Dendritic cell treated with granulocyte-macrophage colony-stimulating factor and Interleukin-4, amounts not matched to agents 40 ng/mL and 50 ng/mL, for 4 days (primary cell): ENCODE measurements around the gene DDX43.
"Not testable (repeated sequence)": the region's sequence is repeated elsewhere in the genome, so short reads cannot be mapped to it uniquely, and the experiment has no call there.

ENCODE experiments used
- H3K27ac Mint-ChIP-seq: one replicate; pipeline ENCODE4 v1.8.0; 2022; ENCODE audit warnings: mild to moderate bottlenecking, mixed read lengths
- H3K27me3 Mint-ChIP-seq: one replicate; pipeline ENCODE4 v1.8.0; 2022; ENCODE audit warnings: mild to moderate bottlenecking, mixed read lengths
- H3K36me3 Mint-ChIP-seq: one replicate; pipeline ENCODE4 v1.8.0; 2022; ENCODE audit warnings: low read depth, mixed read lengths
- H3K4me1 Mint-ChIP-seq: one replicate; pipeline ENCODE4 v1.8.0; 2022; ENCODE audit warnings: low read depth, mixed read lengths
- H3K4me3 Mint-ChIP-seq: one replicate; pipeline ENCODE4 v1.8.0; 2022; ENCODE audit warnings: mild to moderate bottlenecking, moderate library complexity, mixed read lengths
- H3K9me3 Mint-ChIP-seq: one replicate; pipeline ENCODE4 v1.8.0; 2022; ENCODE audit warnings: mixed read lengths
- intact Hi-C: fragments of 100-400 bp; cut with micrococcal nuclease; formaldehyde crosslinking; loops from one replicate; pipeline ENCODE4 v1.15.0; 2022

DDX43 gene

DNA sequence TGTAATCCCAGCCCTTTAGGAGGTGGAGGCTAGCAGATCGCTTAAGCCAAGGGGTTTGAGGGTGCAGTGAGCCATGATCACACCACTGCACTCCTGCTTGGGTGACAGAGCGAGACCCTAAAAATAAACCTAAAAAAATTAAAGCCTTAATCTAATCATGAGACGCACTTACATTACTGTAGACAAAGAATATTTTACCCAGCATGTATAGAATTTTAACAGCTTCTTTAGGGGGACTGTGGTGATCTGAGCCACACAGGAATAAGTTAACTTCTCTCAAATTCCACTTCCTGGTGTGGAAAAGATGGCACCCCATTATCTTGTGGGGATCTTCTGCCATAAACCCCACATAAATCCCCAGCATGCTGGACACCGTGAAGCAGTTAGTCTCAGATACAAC is 22.6 kb upstream of the DDX43 start:
- intact Hi-C loops = no loop called here
- H3K4me1 Mint-ChIP-seq = no peaks in the 10 kb centered on the region
- no peak overlapping the region for H3K27ac Mint-ChIP-seq
- H3K4me3 Mint-ChIP-seq = no peak overlapping the region
- H3K27me3 Mint-ChIP-seq = no peaks in the 10 kb centered on the region
- no peaks in the 10 kb centered on the region for H3K36me3 Mint-ChIP-seq
- no peaks in the 10 kb centered on the region for H3K9me3 Mint-ChIP-seq

- no peaks in the 10 kb centered on the region for H3K27me3 Mint-ChIP-seq
- H3K4me1 Mint-ChIP-seq = no peaks in the 10 kb centered on the region
- no peaks in the 10 kb centered on the region for H3K36me3 Mint-ChIP-seq
- no peaks in the 10 kb centered on the region for H3K9me3 Mint-ChIP-seq
- H3K27ac Mint-ChIP-seq = no peak overlapping the region
- H3K4me3 Mint-ChIP-seq = no peak overlapping the region
- intact Hi-C loops = no loop called here
These were observed 22.1 kb upstream of the DDX43 start for GRCh38 chr6:73372516-73372915.

- intact Hi-C loops = no loop called here
- no peaks in the 10 kb centered on the region for H3K27me3 Mint-ChIP-seq
- H3K36me3 Mint-ChIP-seq = no peaks in the 10 kb centered on the region
- H3K4me3 Mint-ChIP-seq = no peak overlapping the region
- no peaks in the 10 kb centered on the region for H3K9me3 Mint-ChIP-seq
- H3K4me1 Mint-ChIP-seq = no peaks in the 10 kb centered on the region
- no peak overlapping the region for H3K27ac Mint-ChIP-seq
These were observed 19.4 kb upstream of the DDX43 start for GRCh38 chr6:73375216-73375615.

GRCh38 chr6:73377225-73377624 is 17.4 kb upstream of the DDX43 start:
- intact Hi-C loops = no loop called here
- no peaks in the 10 kb centered on the region for H3K9me3 Mint-ChIP-seq

DNA sequence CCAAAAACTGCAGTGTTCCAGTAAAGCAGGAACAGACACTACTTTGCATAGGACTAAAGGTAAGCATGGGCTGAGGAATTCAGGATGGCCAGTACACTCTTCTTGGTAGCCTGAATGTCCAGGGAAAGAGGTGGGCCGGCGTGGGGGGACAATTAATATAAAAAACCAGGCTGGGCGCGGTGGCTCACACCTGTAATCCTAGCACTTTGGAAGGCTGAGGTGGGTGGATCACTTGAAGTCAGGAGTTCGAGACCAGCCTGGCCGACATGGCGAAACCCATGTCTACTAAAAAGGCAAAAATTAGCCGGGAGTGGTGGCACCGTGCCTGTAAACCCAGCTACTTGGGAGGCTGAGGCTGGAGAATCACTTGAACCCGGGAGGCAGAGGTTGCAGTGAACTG is 13.1 kb upstream of the DDX43 start:
- H3K4me3 Mint-ChIP-seq, H3K27ac Mint-ChIP-seq, H3K27me3 Mint-ChIP-seq, H3K36me3 Mint-ChIP-seq, intact Hi-C loops, H3K4me1 Mint-ChIP-seq, H3K9me3 Mint-ChIP-seq: not testable (repeated sequence)

More at GRCh38 chr6:73377225-73377624, 17.4 kb upstream of the DDX43 start:
- Mint-ChIP-seq H3K4me1 (no peaks in the 10 kb centered on the region), H3K27me3 (no peaks in the 10 kb centered on the region), H3K27ac (no peak overlapping the region), H3K4me3 (no peak overlapping the region), H3K36me3 (no peaks in the 10 kb centered on the region)

DNA sequence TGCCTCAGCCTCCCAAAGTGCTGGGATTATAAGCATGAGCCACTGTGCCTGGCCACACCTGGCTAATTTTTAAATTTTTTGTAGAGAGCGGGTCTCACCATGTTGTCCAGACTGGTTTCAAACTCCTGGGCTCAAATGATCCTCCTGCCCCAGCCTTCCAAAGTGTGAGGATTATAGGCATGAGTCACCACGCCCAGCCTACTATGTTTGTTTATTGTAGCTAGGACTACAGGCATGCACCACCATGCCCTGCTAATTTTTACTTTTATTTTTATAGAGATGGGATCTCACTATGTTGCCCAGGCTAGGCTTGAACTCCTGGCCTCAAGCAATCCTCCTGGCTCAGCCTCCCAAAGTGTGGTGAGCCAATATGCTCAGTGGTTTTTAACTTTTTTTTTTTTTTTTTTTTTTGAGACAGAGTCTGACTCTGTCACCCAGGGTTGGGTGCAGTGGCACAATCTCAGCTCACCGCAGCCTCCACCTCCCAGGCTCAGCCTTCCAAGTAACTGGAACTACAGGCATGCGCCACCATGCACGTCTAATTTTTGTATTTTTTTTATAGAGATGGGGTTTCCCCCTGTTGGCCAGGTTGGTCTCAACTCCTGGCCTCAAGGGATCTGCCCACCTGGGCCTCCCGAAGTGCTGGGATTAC is 12.0 kb upstream of the DDX43 start:
- intact Hi-C loops = no loop called here
- no peaks in the 10 kb centered on the region for H3K36me3 Mint-ChIP-seq
- H3K4me3 Mint-ChIP-seq = no peak overlapping the region
- no peak overlapping the region for H3K27ac Mint-ChIP-seq
- H3K9me3 Mint-ChIP-seq = no peaks in the 10 kb centered on the region
- no peaks in the 10 kb centered on the region for H3K27me3 Mint-ChIP-seq
- no peaks in the 10 kb centered on the region for H3K4me1 Mint-ChIP-seq

DNA sequence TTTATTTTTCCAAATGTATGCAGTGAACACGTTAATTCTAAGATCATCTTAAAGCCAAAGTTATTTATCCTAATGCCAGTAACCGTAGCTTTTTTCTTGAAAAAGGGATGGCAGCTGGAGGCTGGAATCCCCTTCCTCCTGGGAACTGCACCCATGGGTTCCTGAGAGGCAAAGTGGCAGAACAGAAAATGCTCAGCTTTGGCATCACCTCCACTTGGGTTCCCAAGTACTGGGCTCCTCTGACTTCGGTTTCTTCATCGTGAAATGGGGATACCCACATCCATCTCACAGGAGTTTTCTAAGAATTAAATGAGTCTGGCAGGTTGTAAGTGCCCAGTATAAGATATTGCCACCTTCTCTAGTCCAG is 6.2 kb upstream of the DDX43 start:
- Mint-ChIP-seq H3K4me1 (peaks cover 14% of the 10 kb centered on the region), H3K9me3 (no peaks in the 10 kb centered on the region), H3K27me3 (no peaks in the 10 kb centered on the region), H3K4me3 (peak overlapping the region; percentile 79), H3K27ac (peak overlapping the region; percentile 84), H3K36me3 (no peaks in the 10 kb centered on the region)
- intact Hi-C loops = loop anchor here (5.0 kb wide), 1 partner anchor 101 kb away; no protein-coding TSS in a partner anchor

GRCh38 chr6:73388800-73389512 is 5.7 kb upstream of the DDX43 start:
- intact Hi-C loops = loop anchor here (5.0 kb wide), 1 partner anchor 102 kb away; no protein-coding TSS in a partner anchor
- H3K27me3 Mint-ChIP-seq = no peaks in the 10 kb centered on the region

DNA sequence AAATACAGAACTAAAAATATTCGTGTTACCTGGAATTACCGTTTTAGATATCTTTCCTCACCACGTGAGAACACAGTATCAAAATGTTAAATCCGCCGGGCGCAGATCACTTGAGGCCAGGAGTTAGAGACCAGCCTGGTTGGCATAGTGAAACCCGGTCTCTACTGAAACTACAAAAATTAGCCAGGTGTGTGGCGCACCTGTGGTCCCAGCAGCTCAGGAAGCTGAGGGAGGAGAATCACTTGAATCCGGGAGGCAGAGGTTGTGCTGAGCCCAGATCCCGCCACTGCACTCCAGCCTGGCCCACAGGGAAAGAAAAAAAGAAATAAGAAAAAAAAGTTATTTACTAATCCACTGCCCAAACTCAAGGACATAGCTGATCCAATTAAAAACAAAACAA is 4.8 kb upstream of the DDX43 start:
- H3K4me1 Mint-ChIP-seq = peaks cover 17% of the 10 kb centered on the region
- H3K27ac Mint-ChIP-seq = no peak overlapping the region
- peaks cover 4% of the 10 kb centered on the region for H3K9me3 Mint-ChIP-seq
- intact Hi-C loops = loop anchor here (5.0 kb wide), 1 partner anchor 103 kb away; no protein-coding TSS in a partner anchor
- H3K36me3 Mint-ChIP-seq = peaks cover 4% of the 10 kb centered on the region
- peaks cover 1% of the 10 kb centered on the region for H3K27me3 Mint-ChIP-seq
- H3K4me3 Mint-ChIP-seq = no peak overlapping the region

More at GRCh38 chr6:73388800-73389512, 5.7 kb upstream of the DDX43 start:
- Mint-ChIP-seq H3K9me3 (no peaks in the 10 kb centered on the region), H3K4me3 (peak overlapping the region; percentile 79), H3K4me1 (peaks cover 14% of the 10 kb centered on the region), H3K36me3 (no peaks in the 10 kb centered on the region), H3K27ac (peak overlapping the region; percentile 84)

DNA sequence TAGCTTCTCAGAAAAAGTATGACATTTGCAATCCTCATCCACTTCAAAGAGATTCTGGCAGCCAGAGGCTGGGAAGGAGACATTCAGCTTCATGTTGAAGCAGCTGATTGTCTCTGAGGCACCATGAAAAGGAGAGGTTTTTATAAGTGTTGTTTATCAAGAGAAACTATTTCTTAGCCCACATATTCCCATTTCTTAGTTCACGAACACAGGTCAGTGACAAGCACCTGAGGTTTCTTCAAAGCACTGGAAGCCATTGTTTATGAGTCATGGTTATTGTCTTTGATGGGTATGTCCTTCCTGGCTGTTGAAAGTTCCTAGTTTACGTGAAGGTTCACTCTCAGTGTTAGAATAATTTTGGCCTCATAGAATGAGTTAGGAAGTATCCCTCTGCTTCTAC is 3.0 kb upstream of the DDX43 start:
- peaks cover 4% of the 10 kb centered on the region for H3K27me3 Mint-ChIP-seq
- H3K4me3 Mint-ChIP-seq = no peak overlapping the region
- H3K36me3 Mint-ChIP-seq = peaks cover 6% of the 10 kb centered on the region
- H3K9me3 Mint-ChIP-seq = peaks cover 8% of the 10 kb centered on the region
- no peak overlapping the region for H3K27ac Mint-ChIP-seq
- peaks cover 18% of the 10 kb centered on the region for H3K4me1 Mint-ChIP-seq
- intact Hi-C loops = no loop called here

GRCh38 chr6:73392188-73392587 is 2.4 kb upstream of the DDX43 start:
- H3K27me3 Mint-ChIP-seq, intact Hi-C loops, H3K27ac Mint-ChIP-seq, H3K9me3 Mint-ChIP-seq, H3K36me3 Mint-ChIP-seq, H3K4me3 Mint-ChIP-seq: not testable (repeated sequence)
- peaks cover 18% of the 10 kb centered on the region for H3K4me1 Mint-ChIP-seq

DNA sequence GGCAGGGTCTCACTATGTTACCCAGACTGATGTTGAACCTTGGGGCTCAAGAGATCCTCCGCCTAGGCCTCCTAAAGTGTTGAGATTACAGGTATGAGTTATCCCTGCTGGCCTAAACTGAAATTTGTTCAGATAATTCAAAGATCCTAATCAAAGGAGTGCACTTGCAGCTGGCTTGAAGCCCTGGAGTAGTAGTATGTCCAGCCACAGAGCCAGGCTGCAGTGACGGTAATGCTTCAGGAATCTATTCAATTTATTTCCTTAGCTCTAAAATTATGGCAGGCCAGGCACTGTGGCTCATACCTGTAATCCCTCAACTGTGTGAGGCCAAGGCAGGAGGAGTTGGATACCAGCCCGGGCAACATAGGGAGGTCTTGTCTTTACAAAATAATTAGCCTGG is 1.4 kb upstream of the DDX43 start:
- intact Hi-C loops = no loop called here
- no peak overlapping the region for H3K27ac Mint-ChIP-seq
- H3K27me3 Mint-ChIP-seq = peaks cover 4% of the 10 kb centered on the region
- H3K9me3 Mint-ChIP-seq = peaks cover 8% of the 10 kb centered on the region
- H3K4me1 Mint-ChIP-seq = peaks cover 17% of the 10 kb centered on the region
- no peak overlapping the region for H3K4me3 Mint-ChIP-seq
- H3K36me3 Mint-ChIP-seq = peaks cover 6% of the 10 kb centered on the region

GRCh38 chr6:73395875-73396274 is 1.2 kb downstream of the DDX43 start:
- intact Hi-C loops = no loop called here
- H3K4me3 Mint-ChIP-seq = no peak overlapping the region
- H3K4me1 Mint-ChIP-seq = peaks cover 4% of the 10 kb centered on the region
- H3K36me3 Mint-ChIP-seq = peaks cover 6% of the 10 kb centered on the region
- H3K27me3 Mint-ChIP-seq = peaks cover 4% of the 10 kb centered on the region
- no peak overlapping the region for H3K27ac Mint-ChIP-seq
- peaks cover 8% of the 10 kb centered on the region for H3K9me3 Mint-ChIP-seq

DNA sequence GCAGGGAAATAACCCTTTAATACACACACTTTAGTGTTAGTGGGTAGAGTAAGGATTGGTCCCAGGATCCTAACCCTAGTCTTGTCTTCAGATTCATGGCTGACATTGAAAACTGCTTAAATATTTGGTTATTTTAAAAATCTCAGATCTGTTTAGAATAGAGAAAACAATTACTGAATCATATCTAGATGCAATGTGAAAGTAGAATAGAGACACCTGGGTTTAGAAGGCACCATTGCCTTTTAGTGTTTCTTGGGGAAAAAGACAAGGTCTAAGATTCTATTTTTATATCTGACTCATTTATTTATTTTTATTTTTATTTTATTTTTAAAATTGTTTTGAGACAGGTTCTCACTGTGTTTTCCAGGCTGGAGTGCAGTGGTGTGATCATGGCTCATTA is 6.0 kb downstream of the DDX43 start:
- Mint-ChIP-seq H3K9me3 (no peaks in the 10 kb centered on the region), H3K27me3 (no peaks in the 10 kb centered on the region), H3K36me3 (no peaks in the 10 kb centered on the region), H3K27ac (no peak overlapping the region), H3K4me3 (no peak overlapping the region), H3K4me1 (no peaks in the 10 kb centered on the region)
- intact Hi-C loops = no loop called here

DNA sequence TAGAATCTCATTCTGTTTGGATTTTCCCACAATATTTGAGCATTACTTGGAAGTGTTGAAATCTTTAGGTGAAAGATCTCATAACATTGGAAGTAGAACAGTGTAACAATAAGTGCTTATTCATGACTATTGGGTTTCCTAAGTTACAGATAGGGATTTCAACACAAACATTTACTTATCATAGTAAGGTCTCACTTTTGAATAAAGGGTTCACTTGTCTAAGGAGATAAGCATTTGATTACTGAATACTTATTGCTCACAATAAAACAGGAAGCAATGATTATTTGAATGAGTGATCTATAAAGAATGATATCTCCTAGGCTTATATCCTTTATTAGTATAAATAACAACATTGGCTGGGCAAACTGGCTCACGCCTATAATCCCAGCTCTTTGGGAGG is 14.8 kb downstream of the DDX43 start:
- H3K9me3 Mint-ChIP-seq = no peaks in the 10 kb centered on the region
- peaks cover 9% of the 10 kb centered on the region for H3K36me3 Mint-ChIP-seq
- intact Hi-C loops = no loop called here
- no peaks in the 10 kb centered on the region for H3K27me3 Mint-ChIP-seq
- H3K4me1 Mint-ChIP-seq = no peaks in the 10 kb centered on the region
- no peak overlapping the region for H3K4me3 Mint-ChIP-seq
- no peak overlapping the region for H3K27ac Mint-ChIP-seq
